ENCODE measurements around the gene ANKRD33. TPM values are rescaled to one million over a fixed set of nuclear protein-coding genes. Genes with fewer than 3 reads are reported as not detected.

The ANKRD33 gene
- total RNA-seq, 6 donors from 2014 or later: not detected

DNA sequence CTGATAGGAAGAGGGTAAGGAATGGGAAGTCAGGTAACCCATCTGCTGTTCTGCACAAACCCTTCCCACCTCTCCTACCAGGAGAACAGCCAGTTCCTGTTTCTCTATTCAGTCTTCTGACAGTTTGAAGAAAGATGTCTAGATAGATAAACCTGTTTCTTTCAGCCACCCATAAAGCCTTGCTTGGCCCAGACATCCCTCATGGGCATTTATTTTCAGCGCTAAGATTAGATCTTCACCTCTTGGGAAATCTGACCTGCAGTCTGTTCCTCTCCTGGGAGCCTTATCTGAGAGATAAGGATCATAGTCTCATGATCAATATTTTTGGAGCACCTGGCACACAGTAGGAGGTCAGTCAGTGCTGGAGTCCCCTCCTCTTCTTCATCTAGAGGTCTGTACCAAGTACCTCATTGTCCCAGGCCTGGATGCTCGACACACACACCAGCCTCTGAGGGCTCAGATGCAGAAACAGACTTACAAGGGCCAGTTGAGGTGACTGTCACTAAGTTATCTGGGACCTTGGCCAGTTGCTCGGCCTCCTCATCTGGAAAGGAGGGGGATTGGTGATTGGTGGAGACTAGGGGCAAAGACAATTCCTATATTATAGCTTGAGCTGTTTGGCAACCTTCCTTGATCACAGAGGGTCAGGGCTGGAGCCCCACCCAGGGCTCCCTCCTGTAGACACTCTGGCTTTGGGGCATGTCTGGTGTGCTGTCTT, 37.6 kb downstream of the ANKRD33 start:
- peak overlapping the region; percentile 59 to 82 (median 76) for H3K27ac ChIP-seq
- WGBS, 2 donors: 57 to 70% methylated on average over 3 of the region's 3 CpGs
- peak in 1 of 4 donors; percentile 14 for TF ChIP-seq POLR2A (IDR thresholded peaks at IDR 0.05)
- TF ChIP-seq POLR2AphosphoS5 (IDR thresholded peaks at IDR 0.05): no peak
- H3K4me3 ChIP-seq: no peak overlapping the region
- H3K36me3 ChIP-seq: peaks cover 0 to 7% (median 3%) of the 10 kb centered on the region in 4 donors
- H3K9me3 ChIP-seq: no peaks in the 10 kb centered on the region
- ATAC-seq (ENCODE audit: low FRiP score in 2 of 2): peak in 1 of 2 donors; percentile 34
- H3K4me1 ChIP-seq: peaks cover 42 to 54% (median 47%) of the 10 kb centered on the region in 4 donors
- DNase-seq: no peak
- H3K27me3 ChIP-seq: no peaks in the 10 kb centered on the region

DNA sequence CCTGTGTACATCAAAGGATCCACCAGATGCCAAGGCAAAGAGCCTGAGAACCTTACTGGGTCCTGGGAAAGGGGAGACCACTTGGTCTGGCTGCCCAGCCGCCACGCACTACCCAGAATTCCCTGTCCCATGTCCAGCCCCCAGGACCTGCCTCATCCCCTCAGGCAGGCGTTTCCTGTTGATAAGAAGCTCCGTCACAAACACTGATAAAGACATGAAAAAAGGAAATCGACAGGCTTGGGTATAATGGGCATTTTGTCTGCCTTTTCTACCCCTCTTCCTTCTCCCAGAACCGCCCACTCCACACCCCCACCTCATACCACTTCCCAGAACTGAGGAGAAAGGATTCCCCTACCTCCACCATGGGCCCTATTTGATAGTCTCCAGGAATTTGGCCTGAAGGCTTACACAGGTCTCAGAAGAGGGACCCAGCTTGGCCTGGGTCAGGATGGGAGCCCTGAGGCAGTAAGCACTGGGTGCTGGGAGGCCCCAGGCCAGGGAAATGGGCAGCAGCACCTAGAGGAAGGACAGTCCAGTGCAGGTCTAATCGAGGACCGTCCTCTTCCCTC, 38.2 kb downstream of the ANKRD33 start:
- Histone ChIP-seq H3K27me3 (no peaks in the 10 kb centered on the region), H3K27ac (peak overlapping the region; percentile 65 to 82 (median 76)), H3K4me1 (peaks cover 42 to 50% (median 46%) of the 10 kb centered on the region in 4 donors), H3K4me3 (no peak overlapping the region), H3K9me3 (no peaks in the 10 kb centered on the region), H3K36me3 (peaks cover 0 to 5% (median under 1%) of the 10 kb centered on the region in 4 donors)
- TF ChIP-seq EP300 (IDR thresholded peaks at IDR 0.05) (peak in 3 of 4 donors; percentile 34 to 80 (median 74)), POLR2AphosphoS5 (IDR thresholded peaks at IDR 0.05) (peak; percentile 74 to 75)
- TF ChIP-seq, protein P1, sequence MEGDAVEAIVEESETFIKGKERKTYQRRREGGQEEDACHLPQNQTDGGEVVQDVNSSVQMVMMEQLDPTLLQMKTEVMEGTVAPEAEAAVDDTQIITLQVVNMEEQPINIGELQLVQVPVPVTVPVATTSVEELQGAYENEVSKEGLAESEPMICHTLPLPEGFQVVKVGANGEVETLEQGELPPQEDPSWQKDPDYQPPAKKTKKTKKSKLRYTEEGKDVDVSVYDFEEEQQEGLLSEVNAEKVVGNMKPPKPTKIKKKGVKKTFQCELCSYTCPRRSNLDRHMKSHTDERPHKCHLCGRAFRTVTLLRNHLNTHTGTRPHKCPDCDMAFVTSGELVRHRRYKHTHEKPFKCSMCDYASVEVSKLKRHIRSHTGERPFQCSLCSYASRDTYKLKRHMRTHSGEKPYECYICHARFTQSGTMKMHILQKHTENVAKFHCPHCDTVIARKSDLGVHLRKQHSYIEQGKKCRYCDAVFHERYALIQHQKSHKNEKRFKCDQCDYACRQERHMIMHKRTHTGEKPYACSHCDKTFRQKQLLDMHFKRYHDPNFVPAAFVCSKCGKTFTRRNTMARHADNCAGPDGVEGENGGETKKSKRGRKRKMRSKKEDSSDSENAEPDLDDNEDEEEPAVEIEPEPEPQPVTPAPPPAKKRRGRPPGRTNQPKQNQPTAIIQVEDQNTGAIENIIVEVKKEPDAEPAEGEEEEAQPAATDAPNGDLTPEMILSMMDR (IDR thresholded peaks at IDR 0.05): no peak
- no peak for DNase-seq
- ATAC-seq (ENCODE audit: low FRiP score in 2 of 2): peak in 1 of 2 donors; percentile 21
- 50 to 52% methylated on average over 8 of the region's 8 CpGs for WGBS, 2 donors

DNA sequence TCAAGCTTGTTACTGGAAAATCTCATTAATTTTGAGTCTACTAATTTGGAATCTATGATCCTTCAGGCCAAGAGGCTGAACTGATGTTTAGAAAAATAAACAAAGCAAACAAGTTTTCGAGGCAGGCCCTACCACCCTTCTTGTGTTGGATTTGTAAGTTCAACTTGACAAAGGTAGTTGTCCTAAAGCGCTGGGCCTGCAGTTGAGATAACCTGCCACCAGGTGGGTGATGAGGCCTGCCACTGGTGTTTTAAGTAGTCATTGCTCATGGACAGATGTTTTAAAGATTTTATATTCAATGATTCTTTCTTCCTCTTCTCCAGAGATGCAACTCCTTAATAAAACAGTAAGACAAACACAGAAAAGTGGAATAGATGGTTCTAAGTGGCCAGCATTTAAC, 38.8 kb downstream of the ANKRD33 start:
- no peaks in the 10 kb centered on the region for H3K36me3 ChIP-seq
- no peaks in the 10 kb centered on the region for H3K27me3 ChIP-seq
- H3K4me1 ChIP-seq: peaks cover 42 to 48% (median 43%) of the 10 kb centered on the region in 4 donors
- H3K27ac ChIP-seq: peak overlapping the region; percentile 65 to 82 (median 76)
- TF ChIP-seq, protein P1 (IDR thresholded peaks at IDR 0.05): peak; percentile 26 to 57 (median 53)
- TF ChIP-seq POLR2A (IDR thresholded peaks at IDR 0.05) (no peak), POLR2AphosphoS5 (IDR thresholded peaks at IDR 0.05) (no peak)
- H3K9me3 ChIP-seq: no peaks in the 10 kb centered on the region
- DNase-seq: peak in 1 of 2 donors; percentile 58
- WGBS, 2 donors: 66 to 82% methylated on average over 2 of the region's 2 CpGs
- no peak overlapping the region for H3K4me3 ChIP-seq
- no peak for ATAC-seq (ENCODE audit: low FRiP score in 2 of 2)

DNA sequence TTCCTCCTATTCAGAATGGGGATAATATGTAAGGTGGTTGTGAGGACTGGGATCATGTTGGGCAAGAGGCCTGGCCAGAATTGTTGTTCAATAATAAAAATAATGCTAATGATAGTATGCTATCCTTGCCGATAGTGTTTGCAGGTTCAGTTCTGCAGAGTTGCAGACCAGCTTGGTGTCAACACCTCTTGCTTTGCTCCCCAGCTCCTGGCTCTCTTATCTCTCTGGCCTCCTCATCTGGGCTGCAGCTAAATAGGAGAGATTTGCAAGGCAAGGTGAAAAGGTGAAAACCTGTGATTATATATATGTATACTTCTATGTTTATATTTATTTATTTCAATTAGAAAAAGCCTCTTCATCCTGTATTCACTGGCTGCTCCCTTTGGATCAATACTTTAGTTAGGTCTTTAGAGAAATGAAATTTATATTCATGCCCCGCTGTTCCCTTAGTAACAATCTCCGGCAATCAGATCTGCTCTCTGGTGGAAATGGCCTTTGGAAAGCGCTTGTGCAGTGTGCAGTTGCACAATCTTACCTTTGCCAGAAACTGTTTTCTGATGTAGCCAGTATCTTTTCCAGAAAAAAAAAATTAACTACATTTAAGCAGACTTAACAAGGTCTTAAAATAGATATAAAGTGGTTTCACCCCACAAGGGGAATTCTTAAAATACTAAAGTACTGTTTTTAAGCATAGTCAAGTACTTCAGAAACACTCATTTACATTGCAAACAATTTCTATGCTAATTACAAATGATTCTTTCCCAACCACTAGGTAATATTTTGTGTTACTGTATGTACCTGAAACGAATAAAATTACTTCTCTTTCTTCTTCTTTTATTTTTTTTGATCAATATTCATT, 44.5 kb downstream of the ANKRD33 start:
- 58 to 64% methylated on average over 5 of the region's 5 CpGs for WGBS, 2 donors
- Histone ChIP-seq H3K36me3 (no peaks in the 10 kb centered on the region), H3K4me3 (no peak overlapping the region), H3K27ac (no peak overlapping the region), H3K4me1 (peaks cover 0 to 10% (median 2%) of the 10 kb centered on the region in 4 donors), H3K27me3 (no peaks in the 10 kb centered on the region), H3K9me3 (no peaks in the 10 kb centered on the region)
- DNase-seq: no peak
- ATAC-seq (ENCODE audit: low FRiP score in 2 of 2): no peak
- no peak for TF ChIP-seq POLR2A (IDR thresholded peaks at IDR 0.05)
- no peak for TF ChIP-seq POLR2AphosphoS5 (IDR thresholded peaks at IDR 0.05)
- TF ChIP-seq, protein P1 (IDR thresholded peaks at IDR 0.05): no peak
- TF ChIP-seq EP300 (IDR thresholded peaks at IDR 0.05): no peak

DNA sequence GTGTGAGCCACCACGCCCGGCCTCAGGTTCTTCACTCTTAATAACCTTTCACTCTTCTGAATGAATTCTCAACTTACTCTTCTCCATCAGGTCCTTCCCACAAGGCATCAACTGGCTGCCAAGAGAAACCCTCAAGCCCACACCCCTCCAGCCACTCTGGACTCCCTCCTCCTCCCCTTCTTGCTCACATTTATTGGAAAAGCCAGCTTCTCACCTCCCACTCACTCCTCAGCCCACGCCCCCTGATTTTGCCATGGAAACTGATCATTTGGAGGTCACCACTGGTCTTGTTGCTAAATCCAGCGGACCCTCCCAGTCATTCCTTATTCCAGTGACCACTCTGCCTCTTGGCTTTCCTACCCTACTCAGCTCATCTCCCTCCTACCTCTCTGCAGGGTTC, 46.2 kb downstream of the ANKRD33 start:
- DNase-seq (no peak), ATAC-seq (ENCODE audit: low FRiP score in 2 of 2) (no peak)
- H3K36me3 ChIP-seq: no peaks in the 10 kb centered on the region
- TF ChIP-seq, protein P1 (IDR thresholded peaks at IDR 0.05): no peak
- no peak for TF ChIP-seq EP300 (IDR thresholded peaks at IDR 0.05)
- TF ChIP-seq POLR2A (IDR thresholded peaks at IDR 0.05): no peak
- no peak for TF ChIP-seq POLR2AphosphoS5 (IDR thresholded peaks at IDR 0.05)
- no peaks in the 10 kb centered on the region for H3K27me3 ChIP-seq
- H3K4me1 ChIP-seq: peaks cover 0 to 10% (median 2%) of the 10 kb centered on the region in 4 donors
- H3K4me3 ChIP-seq: no peak overlapping the region
- WGBS, 2 donors: 92 to 100% methylated on average over 4 of the region's 4 CpGs
- H3K27ac ChIP-seq: no peak overlapping the region
- no peaks in the 10 kb centered on the region for H3K9me3 ChIP-seq
